EH (cell line): ENCODE measurements around the gene CSKMT.
"Not testable (repeated sequence)": the region's sequence is repeated elsewhere in the genome, so short reads cannot be mapped to it uniquely, and the experiment has no call there.

Experiments
- DNase-seq: peaks from one replicate; pipeline ENCODE4 v3.0.0-alpha.2; 2015; ENCODE audit warnings: low read depth

CSKMT gene

GRCh38 chr11:62689421-62690183, 24.5 kb downstream of the CSKMT start, which contains the start of gene LRRN4CL:
LRRN4CL (minus strand) TSS chr11:62689530; CDS start chr11:62688508, 1,022 bp downstream.
- peak; percentile 91 for DNase-seq

GRCh38 chr11:62693624-62694023, 28.5 kb downstream of the CSKMT start:
- DNase-seq: not testable (repeated sequence)

GRCh38 chr11:62694455-62695167, 29.5 kb downstream of the CSKMT start:
- DNase-seq: peak; percentile 81

GRCh38 chr11:62702246-62702645, 37.1 kb downstream of the CSKMT start:
- no peak for DNase-seq

GRCh38 chr11:62703921-62704320, 38.8 kb downstream of the CSKMT start:
- not testable (repeated sequence) for DNase-seq

DNA sequence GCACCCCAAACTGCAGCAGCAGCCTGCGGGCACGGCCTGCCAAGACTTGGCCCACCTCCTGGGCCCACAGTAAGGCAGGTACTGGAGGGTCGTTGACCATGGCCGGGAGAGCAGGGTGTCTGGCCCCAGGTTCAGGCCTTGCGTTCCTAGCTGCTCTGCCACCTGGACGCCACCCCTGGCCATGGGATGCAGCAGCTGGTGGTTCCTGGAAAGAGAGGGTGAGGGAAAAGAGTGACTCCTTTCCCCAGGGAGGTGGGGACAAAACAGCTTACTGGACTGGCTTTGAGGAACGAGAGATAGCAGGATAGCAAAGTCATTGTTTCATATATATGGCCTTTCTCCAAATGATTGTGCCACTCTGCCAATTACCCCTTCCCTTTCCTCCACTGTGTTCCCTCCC, 40.3 kb downstream of the CSKMT start:
- DNase-seq: no peak

GRCh38 chr11:62705880-62706849, 41.1 kb downstream of the CSKMT start:
- peak; percentile 94 for DNase-seq

DNA sequence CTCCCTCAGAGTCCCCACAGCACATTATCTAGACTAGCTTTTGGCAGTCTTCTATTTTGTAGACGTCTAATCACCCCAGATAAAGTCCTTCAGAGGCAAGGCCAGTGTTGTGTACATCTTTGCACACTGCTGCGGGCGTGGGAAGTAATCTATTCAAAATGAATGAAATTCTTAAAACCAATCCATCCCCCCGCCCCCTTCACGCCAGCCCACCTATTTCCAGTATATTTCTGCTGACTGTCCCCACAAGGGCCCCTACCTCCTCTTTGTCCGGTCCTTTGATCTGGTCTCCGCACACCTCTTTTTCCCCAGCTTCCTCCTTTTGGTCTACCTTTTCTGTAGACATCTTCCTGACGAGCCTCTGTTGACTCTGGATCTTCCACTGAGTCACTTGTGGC, 41.7 kb downstream of the CSKMT start:
- no peak for DNase-seq

DNA sequence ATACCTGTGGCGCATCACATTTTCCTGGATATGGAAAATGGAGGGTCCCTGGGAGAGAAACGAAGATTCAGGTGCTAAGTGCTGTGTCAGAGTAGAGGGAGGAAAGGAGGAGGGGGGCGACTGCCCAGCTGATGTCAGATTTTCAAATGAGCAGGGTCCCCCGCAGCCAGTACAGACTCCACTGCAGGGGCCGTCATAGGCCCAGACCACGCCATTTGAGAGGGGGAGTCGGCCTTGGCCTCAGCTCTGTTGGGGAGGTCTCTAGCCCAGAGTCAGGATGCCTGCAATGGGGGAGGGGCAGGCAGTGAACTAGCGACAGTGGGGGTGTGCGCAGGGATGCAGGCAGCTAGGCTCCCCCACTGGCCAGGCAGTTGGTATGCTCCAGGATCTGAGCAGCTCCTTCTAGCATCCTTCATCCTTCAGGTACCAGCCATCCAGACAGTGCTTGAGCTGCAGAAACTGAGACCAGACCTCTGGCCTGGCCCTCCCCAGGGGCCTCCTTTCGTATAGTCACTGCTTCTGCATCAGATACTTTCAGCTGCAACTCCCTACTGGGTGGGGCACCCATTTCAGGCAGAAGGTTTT, 42.3 kb downstream of the CSKMT start, which contains the start of the genes BSCL2 and GNG3:
Gene BSCL2 (minus strand): TSS at position 148 of the 585 bp plus-strand sequence. CDS start 229 bp downstream, outside the sequence.
Gene GNG3 (plus strand): TSS at position 400 of the 585 bp plus-strand sequence. CDS start 620 bp downstream, outside the sequence.
- no peak for DNase-seq

DNA sequence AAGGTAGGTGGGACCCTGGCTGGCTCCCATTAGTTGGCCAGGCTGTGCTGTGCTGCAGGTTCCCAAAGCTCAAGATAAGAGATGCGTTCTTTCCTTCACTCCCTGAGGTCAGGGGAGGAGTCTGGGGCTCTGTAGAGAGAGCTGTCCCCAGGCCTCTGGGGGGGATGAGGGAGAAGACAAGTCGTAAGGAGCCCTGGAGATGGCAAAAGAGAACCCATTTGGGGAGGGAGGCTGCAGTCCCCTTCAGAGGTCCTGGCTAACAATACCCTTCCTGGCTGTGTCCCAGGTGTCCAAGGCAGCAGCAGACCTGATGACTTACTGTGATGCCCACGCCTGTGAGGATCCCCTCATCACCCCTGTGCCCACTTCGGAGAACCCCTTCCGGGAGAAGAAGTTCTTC, 43.3 kb downstream of the CSKMT start:
- no peak for DNase-seq

GRCh38 chr11:62708793-62709192, 43.7 kb downstream of the CSKMT start:
- no peak for DNase-seq

DNA sequence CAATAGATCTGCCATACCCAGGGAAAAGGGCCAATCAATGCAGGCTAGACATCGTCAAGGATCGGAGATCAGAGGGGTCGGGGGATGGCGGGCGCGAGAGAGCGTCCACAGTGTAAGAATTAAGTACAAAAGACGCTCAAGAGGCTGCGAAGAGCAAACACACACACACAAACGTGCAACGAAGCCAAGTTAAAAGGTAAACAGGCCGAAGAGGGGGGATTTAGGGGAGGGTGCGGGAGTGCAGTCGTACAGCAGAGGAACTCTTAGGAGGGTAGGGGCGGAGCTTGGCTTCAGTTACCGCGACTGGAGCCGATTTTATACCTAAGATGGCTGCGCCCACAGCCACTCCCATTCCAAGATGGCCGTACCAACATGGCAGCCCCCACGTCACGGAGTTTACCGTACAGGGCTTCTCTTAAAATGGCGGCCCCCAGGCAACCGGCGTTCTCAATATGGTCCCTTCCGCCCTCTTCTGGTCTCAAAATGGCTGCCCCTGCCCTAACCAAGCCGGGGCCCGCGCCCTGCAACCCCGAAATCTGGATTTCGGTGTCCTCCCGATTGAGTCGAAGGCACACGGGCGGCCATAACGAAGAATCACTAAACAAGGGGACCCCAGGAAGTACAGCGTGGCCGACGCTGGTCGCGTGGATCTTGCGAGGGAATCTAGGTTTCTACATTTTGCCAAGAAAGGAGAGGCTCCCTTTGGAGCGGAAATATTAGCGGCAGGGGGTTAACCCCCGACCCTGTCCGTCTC, 44.3 kb downstream of the CSKMT start:
- DNase-seq: peak; percentile 99

DNA sequence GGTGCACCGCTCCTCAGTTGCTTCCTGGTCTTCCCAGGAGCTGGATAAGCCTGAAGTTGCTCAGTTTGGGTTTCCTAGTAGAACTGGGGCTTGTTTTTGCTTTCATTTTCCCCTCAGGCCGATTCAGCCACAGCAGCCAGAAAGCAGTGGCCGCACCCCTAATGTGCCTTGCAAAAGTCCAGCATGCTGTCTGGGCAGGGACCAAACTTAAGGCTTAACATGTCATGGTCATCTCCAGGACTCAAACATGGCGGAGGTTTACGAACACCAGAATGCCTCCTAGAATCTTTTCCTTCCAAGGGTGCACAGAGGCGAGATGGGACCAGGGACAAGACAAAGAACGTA, 44.9 kb downstream of the CSKMT start:
- peak; percentile 55 for DNase-seq

- no peak for DNase-seq
These were observed 47.2 kb downstream of the CSKMT start for GRCh38 chr11:62712276-62712812.

- no peak for DNase-seq
These were observed 47.7 kb downstream of the CSKMT start for GRCh38 chr11:62712861-62713260.

DNA sequence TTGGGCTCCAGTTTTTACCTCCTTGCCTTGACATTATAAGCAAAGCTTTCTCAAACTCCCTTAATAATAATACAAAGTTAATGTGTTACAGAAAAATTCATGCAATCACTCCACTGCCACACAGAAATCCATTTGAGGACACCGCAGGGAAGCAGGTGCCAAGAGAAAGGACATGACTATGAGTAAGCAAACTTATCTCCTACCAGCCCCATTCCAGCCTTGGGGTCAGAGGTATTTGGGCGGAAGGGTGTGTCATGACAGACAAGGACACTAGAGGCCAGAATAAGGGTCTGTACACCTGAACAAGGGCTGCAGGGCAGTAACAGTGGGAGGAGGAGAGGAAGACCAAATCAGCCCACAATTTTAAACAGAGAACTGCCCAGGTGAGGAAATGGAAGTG, 48.2 kb downstream of the CSKMT start:
- DNase-seq: no peak

DNA sequence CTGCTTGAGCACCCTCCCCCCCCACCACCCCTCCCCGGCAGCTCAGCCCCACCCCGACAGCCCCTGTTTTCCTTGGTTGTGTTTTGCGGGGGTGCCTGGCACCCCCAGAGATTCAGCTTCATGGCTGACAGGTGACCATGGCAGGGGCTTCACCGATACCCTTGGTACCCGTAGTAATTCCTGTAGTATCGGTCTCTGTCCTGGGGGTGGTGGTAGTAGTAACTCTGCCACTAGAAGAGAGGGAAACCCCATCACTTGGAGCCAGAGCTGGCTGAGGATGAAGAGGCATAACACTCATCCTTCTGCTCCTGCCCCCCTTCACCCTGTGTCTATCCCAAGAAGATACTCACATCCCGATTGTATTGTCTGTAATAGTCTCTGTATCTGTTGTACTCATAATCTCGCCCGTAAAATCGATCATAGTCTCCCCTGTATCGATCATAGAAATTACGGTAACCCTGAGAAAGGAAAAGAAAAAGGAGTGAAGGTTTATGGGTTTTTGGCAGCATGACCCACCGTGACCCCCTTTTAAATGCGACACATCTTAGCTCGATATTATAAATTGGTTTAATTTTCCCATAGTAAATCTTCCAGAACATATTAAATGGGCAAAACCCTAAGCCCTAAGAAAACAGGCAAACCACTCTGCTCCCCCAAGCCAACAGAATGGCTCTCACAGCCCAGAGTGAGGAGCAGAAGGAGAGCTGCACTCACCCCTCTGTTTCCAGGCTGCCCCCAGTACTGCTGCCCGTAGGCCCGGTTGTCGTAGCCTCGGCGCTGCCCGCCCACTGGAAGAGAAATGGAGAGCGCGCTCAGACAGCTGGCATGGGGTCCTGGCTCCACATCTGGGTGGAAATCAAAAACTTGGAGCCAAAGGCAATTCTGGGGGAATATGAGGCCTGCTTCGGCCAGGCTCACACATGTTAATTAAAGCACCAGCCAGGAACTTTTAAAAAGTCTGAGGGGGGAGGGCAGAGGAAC, 50.3 kb downstream of the CSKMT start:
- no peak for DNase-seq

DNA sequence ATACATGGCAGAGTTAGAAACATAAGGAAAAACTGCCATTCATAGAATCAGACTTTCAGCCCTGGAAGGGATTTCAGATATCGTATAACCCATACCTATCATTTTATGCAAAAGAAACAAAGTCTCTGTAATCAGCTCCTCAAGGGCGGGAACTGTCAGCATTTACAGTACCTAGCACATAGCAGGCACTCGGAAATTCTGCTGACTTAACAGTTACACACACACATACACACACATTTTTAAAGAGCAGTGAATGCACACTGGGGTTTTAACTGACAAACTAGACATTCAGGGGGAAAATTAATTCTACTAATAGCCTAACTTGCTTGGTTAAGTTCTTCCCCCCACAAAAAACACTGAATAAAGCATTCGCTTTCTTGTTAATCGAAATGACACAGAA, 51.1 kb downstream of the CSKMT start:
- DNase-seq: no peak

- DNase-seq: no peak
These were observed 51.7 kb downstream of the CSKMT start for GRCh38 chr11:62716816-62717215.
